HEK293 (cell line): ENCODE data around the gene MEGF6.

Source experiments
- CTCF ChIA-PET: fragments of 350-600 bp; formaldehyde crosslinking; extraction: SDS; loops from one replicate; lab custom pipeline; 2021; ENCODE audit warnings: antibody characterized with exemption; lab: Yijun Ruan, JAX
- POLR2A ChIA-PET: fragments of 300-600 bp; formaldehyde crosslinking; extraction: SDS; loops from one replicate; lab custom pipeline; 2020; ENCODE audit warnings: antibody characterized with exemption, inconsistent platforms; lab: Yijun Ruan, JAX
- H3K27ac ChIP-seq: fragments of 200-500 bp; sonication (Bioruptor generic); 2 replicates; pipeline ENCODE4 v1.5.1; 2014; ENCODE audit warnings: low read depth, low read length, control low read depth, inconsistent platforms; ENCODE audit errors: extremely low read depth
- H3K36me3 ChIP-seq, 2 experiments: fragments of 200-500 bp in 1 of 2; sonication (Bioruptor generic) in 1 of 2; 1 replicate in 1 of 2; 2 replicates in 1 of 2; pipeline ENCODE4 v1.5.1; 2014 to 2017; ENCODE audit warnings: inconsistent platforms in 2 of 2, low read length in 2 of 2; ENCODE audit not compliant: control insufficient read depth in 2 of 2, insufficient read depth in 1 of 2
- H3K4me1 ChIP-seq: fragments of 200-500 bp; sonication (Bioruptor generic); 2 replicates; pipeline ENCODE4 v1.5.1; 2014; ENCODE audit warnings: mild to moderate bottlenecking, low read length, inconsistent platforms; ENCODE audit not compliant: control insufficient read depth, insufficient read depth
- H3K4me3 ChIP-seq: 2 replicates; pipeline ENCODE4 v1.5.1; 2011; ENCODE audit warnings: low read depth, mild to moderate bottlenecking, control low read depth, low read length, moderate library complexity
- H3K9me3 ChIP-seq: fragments of 200-500 bp; sonication (Bioruptor generic); 2 replicates; pipeline ENCODE4 v1.5.1; 2014; ENCODE audit warnings: low read depth, low read length, inconsistent platforms; ENCODE audit not compliant: control insufficient read depth, insufficient read depth
- BCL11B ChIP-seq: fragments of 450-650 bp; formaldehyde crosslinking; IDR thresholded peaks from 2 replicates; pipeline ENCODE4 v1.5.1; 2016; ENCODE audit warnings: low read depth, missing biosample characterization, missing genetic modification characterization
- CTCF ChIP-seq: fragments of 450-650 bp; formaldehyde crosslinking; IDR thresholded peaks from 2 replicates; pipeline ENCODE4 v1.5.1; 2016; ENCODE audit warnings: missing biosample characterization, missing genetic modification characterization
- EGR2 ChIP-seq: fragments of 450-650 bp; formaldehyde crosslinking; IDR thresholded peaks from 2 replicates; pipeline ENCODE4 v1.5.1; 2016; ENCODE audit warnings: low read depth, missing biosample characterization, missing genetic modification characterization
- GLIS1 ChIP-seq: fragments of 450-650 bp; formaldehyde crosslinking; IDR thresholded peaks from 2 replicates; pipeline ENCODE4 v1.5.1; 2016; ENCODE audit warnings: missing biosample characterization, missing genetic modification characterization
- HOXD13 ChIP-seq: sonication (generic); formaldehyde crosslinking; IDR thresholded peaks from 2 replicates; pipeline ENCODE4 v1.8.0; 2022; ENCODE audit warnings: missing genetic modification reagents, borderline replicate concordance
- KLF16 ChIP-seq: fragments of 450-650 bp; formaldehyde crosslinking; IDR thresholded peaks from 2 replicates; pipeline ENCODE4 v1.5.1; 2017; ENCODE audit warnings: missing biosample characterization, missing genetic modification characterization
- PRDM6 ChIP-seq: fragments of 450-650 bp; formaldehyde crosslinking; IDR thresholded peaks from 2 replicates; pipeline ENCODE4 v1.5.1; 2017; ENCODE audit warnings: missing biosample characterization, missing genetic modification characterization
- SETDB1 ChIP-seq: IDR thresholded peaks from one replicate; pipeline ENCODE4 v1.6.1; 2017; ENCODE audit warnings: mild to moderate bottlenecking, low read length, moderate library complexity, mixed read lengths; ENCODE audit not compliant: insufficient read length
- SP2 ChIP-seq: fragments of 450-650 bp; formaldehyde crosslinking; IDR thresholded peaks from 2 replicates; pipeline ENCODE4 v1.5.1; 2016; ENCODE audit warnings: missing biosample characterization, missing genetic modification characterization
- SP7 ChIP-seq: fragments of 450-650 bp; formaldehyde crosslinking; IDR thresholded peaks from 2 replicates; pipeline ENCODE4 v1.5.1; 2016; ENCODE audit warnings: missing biosample characterization, missing genetic modification characterization
- WT1 ChIP-seq: fragments of 450-650 bp; formaldehyde crosslinking; IDR thresholded peaks from 2 replicates; pipeline ENCODE4 v1.5.1; 2016; ENCODE audit warnings: missing biosample characterization, missing genetic modification characterization
- ZBTB8A ChIP-seq: fragments of 450-650 bp; formaldehyde crosslinking; IDR thresholded peaks from 2 replicates; pipeline ENCODE4 v1.5.1; 2016; ENCODE audit warnings: missing biosample characterization, missing genetic modification characterization
- ZFHX2 ChIP-seq: fragments of 450-650 bp; formaldehyde crosslinking; conservative IDR thresholded peaks from 2 replicates; pipeline ENCODE4 v1.5.1; 2016; ENCODE audit warnings: missing biosample characterization, missing genetic modification characterization
- ZIC2 ChIP-seq: fragments of 450-650 bp; formaldehyde crosslinking; IDR thresholded peaks from 2 replicates; pipeline ENCODE4 v1.5.1; 2016; ENCODE audit warnings: missing biosample characterization, missing genetic modification characterization
- ZNF121 ChIP-seq: fragments of 450-650 bp; formaldehyde crosslinking; IDR thresholded peaks from 2 replicates; pipeline ENCODE4 v1.5.1; 2016; ENCODE audit warnings: missing biosample characterization, missing genetic modification characterization
- ZNF133 ChIP-seq: fragments of 450-650 bp; formaldehyde crosslinking; IDR thresholded peaks from 2 replicates; pipeline ENCODE4 v1.5.1; 2016; ENCODE audit warnings: missing biosample characterization, missing genetic modification characterization
- ZNF140 ChIP-seq: fragments of 450-650 bp; formaldehyde crosslinking; IDR thresholded peaks from 2 replicates; pipeline ENCODE4 v1.5.1; 2016; ENCODE audit warnings: missing biosample characterization, missing genetic modification characterization
- ZNF16 ChIP-seq: fragments of 450-650 bp; formaldehyde crosslinking; IDR thresholded peaks from 2 replicates; pipeline ENCODE4 v1.5.1; 2016; ENCODE audit warnings: low read depth, missing biosample characterization, missing genetic modification characterization
- ZNF302 ChIP-seq: fragments of 450-650 bp; formaldehyde crosslinking; IDR thresholded peaks from 2 replicates; pipeline ENCODE4 v1.5.1; 2016; ENCODE audit warnings: missing biosample characterization, missing genetic modification characterization, low read depth
- ZNF423 ChIP-seq: fragments of 450-650 bp; formaldehyde crosslinking; IDR thresholded peaks from 2 replicates; pipeline ENCODE4 v1.5.1; 2016; ENCODE audit warnings: missing biosample characterization, missing genetic modification characterization
- ZNF555 ChIP-seq: fragments of 450-650 bp; formaldehyde crosslinking; conservative IDR thresholded peaks from 2 replicates; pipeline ENCODE4 v1.5.1; 2017; ENCODE audit warnings: missing biosample characterization, mild to moderate bottlenecking, missing genetic modification characterization, inconsistent platforms
- ZNF626 ChIP-seq: fragments of 450-650 bp; sonication (Bioruptor Pico); formaldehyde crosslinking; IDR thresholded peaks from 2 replicates; pipeline ENCODE4 v1.5.1; 2018; ENCODE audit warnings: missing biosample characterization, missing genetic modification characterization, inconsistent platforms
- ZNF791 ChIP-seq: fragments of 450-650 bp; formaldehyde crosslinking; IDR thresholded peaks from 2 replicates; pipeline ENCODE4 v1.5.1; 2016; ENCODE audit warnings: missing biosample characterization, missing genetic modification characterization
- ZNF837 ChIP-seq: fragments of 450-650 bp; formaldehyde crosslinking; IDR thresholded peaks from 2 replicates; pipeline ENCODE4 v1.5.1; 2016; ENCODE audit warnings: missing biosample characterization, missing genetic modification characterization
- ZSCAN23 ChIP-seq: fragments of 450-650 bp; formaldehyde crosslinking; IDR thresholded peaks from 2 replicates; pipeline ENCODE4 v1.5.1; 2016; ENCODE audit warnings: missing biosample characterization, missing genetic modification characterization

Gene MEGF6

GRCh38 chr1:3553166-3553939 is 58.0 kb downstream of the MEGF6 start:
- POLR2A ChIA-PET = no interaction called here
- H3K4me1 ChIP-seq = no peaks in the 10 kb centered on the region
- CTCF ChIA-PET = interaction anchor here (0.5 to 1.1 kb wide), 3 partner anchors 11 to 445 kb away, joined by 3 to 4 read pairs (median 4); no protein-coding TSS in a partner anchor

DNA sequence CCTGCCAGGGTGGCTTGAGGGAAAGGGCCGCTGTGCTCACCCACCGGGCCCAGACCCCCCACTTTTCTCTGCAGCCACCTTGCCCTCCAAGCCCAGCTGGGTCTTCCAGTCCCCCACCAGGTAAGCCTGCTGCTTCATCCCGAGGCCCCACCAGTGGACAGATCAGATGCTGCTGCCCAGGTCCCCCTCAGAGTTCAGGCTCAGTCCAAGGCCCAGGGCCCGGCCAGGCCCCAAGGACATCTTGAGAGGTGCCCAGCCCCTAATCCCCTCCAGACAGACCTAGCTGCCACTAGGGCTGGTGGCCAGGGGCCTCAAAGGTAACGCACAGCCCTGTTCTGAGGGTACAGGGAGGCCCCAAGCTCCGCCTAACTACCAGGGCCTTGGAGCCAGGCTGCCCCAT is 58.6 kb downstream of the MEGF6 start:
- ChIA-PET POLR2A (no interaction called here), CTCF (interaction anchor here (1.1 to 1.5 kb wide), 2 partner anchors 12 to 62 kb away, joined by 3 to 4 read pairs; no protein-coding TSS in a partner anchor)
- Histone ChIP-seq H3K4me1 (no peaks in the 10 kb centered on the region), H3K36me3 (no peaks in the 10 kb centered on the region), H3K27ac (no peak overlapping the region), H3K9me3 (no peaks in the 10 kb centered on the region), H3K4me3 (no peak overlapping the region)
- TF ChIP-seq ZNF837 = no peak
- no peak for TF ChIP-seq ZNF302
- TF ChIP-seq GLIS1 (tag by site-specific recombination) = peak; percentile 14; the same call in 1 of the 2 replicates
- no peak for TF ChIP-seq ZNF16 (tag by site-specific recombination)
- TF ChIP-seq PRDM6 = no peak

More at GRCh38 chr1:3553166-3553939, 58.0 kb downstream of the MEGF6 start:
- TF ChIP-seq ZFHX2 (tag by site-specific recombination) = peak; percentile 63
- no peak for TF ChIP-seq WT1 (tag by site-specific recombination)
- TF ChIP-seq GLIS1 (tag by site-specific recombination) = peak; percentile 97
- TF ChIP-seq SP2 (tag by site-specific recombination) = peak; percentile 19; the same call in 1 of the 2 replicates
- peak; percentile 87 for TF ChIP-seq ZIC2 (tag by site-specific recombination)
- TF ChIP-seq ZNF791 (tag by site-specific recombination) = no peak
- peak; percentile 39; the same call in 1 of the 2 replicates for TF ChIP-seq SP7 (tag by site-specific recombination)
- 0 out of 2 replicates have a peak, but pooled peaks have one; percentile 37 for TF ChIP-seq EGR2
- peak; percentile 72 for TF ChIP-seq ZNF423
- H3K36me3 ChIP-seq = no peaks in the 10 kb centered on the region
- no peak overlapping the region for H3K4me3 ChIP-seq
- H3K27ac ChIP-seq = no peak overlapping the region
- no peaks in the 10 kb centered on the region for H3K9me3 ChIP-seq

DNA sequence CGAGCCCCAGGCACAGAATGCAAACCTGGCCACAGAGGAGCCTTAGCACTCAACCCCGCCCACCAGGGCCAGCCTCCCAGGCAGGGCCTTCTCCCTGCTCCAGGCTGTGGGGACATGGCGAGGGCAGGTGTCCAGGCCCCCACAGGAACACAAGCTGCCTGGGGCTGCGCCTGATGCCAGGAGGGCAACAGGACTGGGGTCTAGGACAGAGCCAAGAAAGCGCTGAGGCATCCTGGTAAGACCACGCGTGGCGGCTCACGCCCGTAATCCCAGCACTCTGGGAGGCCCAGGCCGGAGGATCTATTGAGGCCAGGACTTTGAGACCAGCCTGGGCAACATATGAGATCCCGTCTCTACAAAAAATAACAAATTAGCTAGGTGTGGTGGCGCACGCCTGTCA is 59.1 kb downstream of the MEGF6 start:
- H3K36me3 ChIP-seq = no peaks in the 10 kb centered on the region
- no peak overlapping the region for H3K4me3 ChIP-seq
- no peaks in the 10 kb centered on the region for H3K9me3 ChIP-seq
- H3K4me1 ChIP-seq = peaks cover under 1% of the 10 kb centered on the region; the same call in 1 of the 2 replicates
- ChIA-PET CTCF (interaction anchor here (0.7 to 1.5 kb wide), 5 partner anchors 13 to 99 kb away, joined by 3 to 6 read pairs (median 3); no protein-coding TSS in a partner anchor), POLR2A (no interaction called here)
- H3K27ac ChIP-seq = no peak overlapping the region
- no peak for TF ChIP-seq ZNF140 (tag by site-specific recombination)
- TF ChIP-seq ZNF121 (tag by site-specific recombination) = peak; percentile 41; the same call in 1 of the 2 replicates
- TF ChIP-seq ZNF133 (tag by site-specific recombination) = no peak

DNA sequence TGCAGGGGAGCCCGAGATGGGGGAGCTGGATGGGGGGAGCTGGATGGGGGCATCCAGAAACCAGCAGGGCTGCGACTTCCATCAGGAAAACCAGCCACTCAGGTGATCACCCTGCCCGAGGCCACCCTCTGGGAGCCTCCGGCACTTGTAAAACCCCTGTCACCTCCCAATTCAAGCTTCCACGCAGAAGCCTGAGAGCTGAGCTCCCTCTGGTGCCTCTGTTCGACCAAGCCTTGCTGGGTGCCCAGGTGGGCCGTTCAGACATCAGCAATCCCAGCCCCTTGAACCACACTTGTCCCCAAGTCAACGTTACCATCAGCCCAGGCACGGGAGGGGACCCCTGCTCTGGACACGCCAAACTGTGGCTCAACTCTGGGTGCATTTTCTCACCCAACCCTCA is 59.6 kb downstream of the MEGF6 start:
- CTCF ChIA-PET = interaction anchor here (0.7 to 1.5 kb wide), 4 partner anchors 13 to 98 kb away, joined by 3 to 6 read pairs (median 3); no protein-coding TSS in a partner anchor
- no peak for TF ChIP-seq ZNF555 (tag by site-specific recombination)
- no peak for TF ChIP-seq BCL11B (tag by site-specific recombination)
- TF ChIP-seq SETDB1 = no peak
- TF ChIP-seq HOXD13 = no peak
- no peak for TF ChIP-seq ZBTB8A (tag by site-specific recombination)
- no peak for TF ChIP-seq ZNF626 (tag by site-specific recombination)
- TF ChIP-seq CTCF (tag by site-specific recombination) = no peak
- no peak for TF ChIP-seq ZSCAN23 (tag by site-specific recombination)
- TF ChIP-seq KLF16 (tag by site-specific recombination) = no peak

More for the DNA sequence above, 59.6 kb downstream of the MEGF6 start:
- POLR2A ChIA-PET = no interaction called here
- peaks cover 3% of the 10 kb centered on the region; the same call in 1 of the 2 replicates for H3K4me1 ChIP-seq
- H3K27ac ChIP-seq = no peak overlapping the region
- no peaks in the 10 kb centered on the region for H3K9me3 ChIP-seq
- no peak overlapping the region for H3K4me3 ChIP-seq
- no peaks in the 10 kb centered on the region for H3K36me3 ChIP-seq
